HTR-8/SVneo (cell line): ENCODE results near the gene CMIP.

Experiments used
- DNase-seq: peaks from one replicate; pipeline ENCODE4 v3.0.0; 2011; ENCODE audit warnings: low spot score, mixed read lengths; ENCODE audit not compliant: insufficient read length
- FAIRE-seq: peaks from 2 replicates; lab custom pipeline; 2011; peaks lifted over from hg19 to GRCh38; lab: Jason Lieb, UNC

CMIP gene

DNA sequence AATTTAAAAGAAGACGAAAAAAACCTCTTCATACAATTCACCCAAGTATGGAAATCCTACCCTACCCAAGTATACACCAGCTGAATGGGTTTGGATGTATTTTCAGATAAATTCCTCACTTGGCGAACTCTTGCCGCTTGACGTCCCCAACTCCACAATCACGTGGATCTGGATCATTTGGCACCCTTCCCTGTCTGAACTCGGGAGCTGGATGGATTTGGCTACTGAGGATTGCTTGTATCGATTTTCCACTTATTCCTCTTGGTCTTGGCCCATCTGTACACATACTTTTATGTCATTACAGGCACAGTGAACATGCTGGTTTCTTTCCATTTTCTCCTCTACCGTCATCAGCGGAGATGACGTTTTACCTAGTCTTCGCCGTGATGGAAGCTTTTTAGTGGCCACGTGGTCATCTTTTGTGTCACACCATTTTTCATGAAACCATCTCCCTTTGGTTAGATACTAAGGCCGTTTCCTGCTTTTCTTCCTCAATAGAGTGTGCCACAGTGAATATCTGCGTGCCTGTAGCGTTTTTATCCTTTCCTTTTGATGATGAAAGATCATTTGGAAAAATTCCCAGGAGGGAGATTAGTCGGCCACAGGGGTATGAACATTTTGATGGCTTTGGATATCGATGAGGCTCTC is 47.1 kb downstream of the CMIP start:
- FAIRE-seq (no peak), DNase-seq (no peak)

DNA sequence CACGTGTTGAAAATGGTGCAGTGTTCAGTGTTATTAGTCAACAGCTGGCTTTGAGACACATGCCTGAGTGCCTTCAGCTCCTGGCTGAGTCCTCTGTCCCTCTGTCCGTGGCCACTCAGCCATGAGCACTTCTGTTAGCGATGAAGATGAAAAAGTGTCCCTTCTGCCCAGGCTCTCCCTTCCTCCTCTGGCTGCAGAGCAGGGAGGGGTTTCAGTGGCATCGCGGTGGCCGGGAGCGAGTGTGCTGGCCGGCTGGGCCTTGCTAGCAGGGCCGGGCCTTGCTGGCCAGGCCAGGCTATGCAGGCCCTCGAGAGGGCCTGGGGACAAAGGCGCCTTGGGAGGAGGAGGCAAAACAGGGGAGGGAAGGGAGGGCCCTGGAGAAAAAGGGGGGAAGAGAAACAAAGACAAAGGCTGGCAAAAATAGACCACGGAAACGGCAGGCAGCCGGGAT is 47.7 kb downstream of the CMIP start:
- DNase-seq (no peak), FAIRE-seq (no peak)

DNA sequence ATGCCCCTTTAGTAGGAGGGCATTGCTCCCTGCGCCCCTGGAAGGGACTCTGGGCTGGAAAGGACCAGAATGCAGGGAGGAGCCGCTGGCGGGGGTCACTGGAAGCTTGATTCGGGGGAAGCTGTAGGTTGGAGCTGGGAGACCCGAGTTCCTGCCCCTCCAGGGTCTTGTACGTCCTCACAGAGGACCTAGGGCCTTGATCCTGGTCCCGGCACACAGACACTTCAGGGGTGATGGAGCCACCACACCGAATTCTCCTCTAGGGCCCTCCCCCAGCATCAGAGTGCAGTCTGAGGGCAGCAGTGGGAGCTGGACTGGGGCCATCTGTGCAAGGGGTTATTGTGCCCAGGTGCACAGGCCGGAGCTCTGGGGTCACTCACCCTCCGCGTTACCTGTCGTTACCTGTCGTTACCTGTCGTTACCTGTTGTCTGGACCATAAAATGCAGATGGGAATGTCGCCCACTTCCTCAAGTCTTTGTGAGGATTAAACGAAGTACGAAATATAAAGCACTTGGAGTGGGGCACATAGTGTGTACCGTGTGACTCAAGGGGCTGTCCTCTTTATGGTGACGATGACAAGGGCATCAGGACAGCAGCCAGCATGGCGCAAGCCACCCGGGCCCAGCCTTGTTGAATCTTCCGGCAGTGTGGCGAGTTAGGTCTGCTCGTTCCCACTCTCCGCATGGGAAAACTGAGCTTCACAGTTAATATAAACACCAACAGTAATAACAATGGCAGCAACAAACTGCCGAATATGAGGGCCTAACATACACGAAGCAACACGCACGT is 48.6 kb downstream of the CMIP start:
- DNase-seq (no peak), FAIRE-seq (no peak)

DNA sequence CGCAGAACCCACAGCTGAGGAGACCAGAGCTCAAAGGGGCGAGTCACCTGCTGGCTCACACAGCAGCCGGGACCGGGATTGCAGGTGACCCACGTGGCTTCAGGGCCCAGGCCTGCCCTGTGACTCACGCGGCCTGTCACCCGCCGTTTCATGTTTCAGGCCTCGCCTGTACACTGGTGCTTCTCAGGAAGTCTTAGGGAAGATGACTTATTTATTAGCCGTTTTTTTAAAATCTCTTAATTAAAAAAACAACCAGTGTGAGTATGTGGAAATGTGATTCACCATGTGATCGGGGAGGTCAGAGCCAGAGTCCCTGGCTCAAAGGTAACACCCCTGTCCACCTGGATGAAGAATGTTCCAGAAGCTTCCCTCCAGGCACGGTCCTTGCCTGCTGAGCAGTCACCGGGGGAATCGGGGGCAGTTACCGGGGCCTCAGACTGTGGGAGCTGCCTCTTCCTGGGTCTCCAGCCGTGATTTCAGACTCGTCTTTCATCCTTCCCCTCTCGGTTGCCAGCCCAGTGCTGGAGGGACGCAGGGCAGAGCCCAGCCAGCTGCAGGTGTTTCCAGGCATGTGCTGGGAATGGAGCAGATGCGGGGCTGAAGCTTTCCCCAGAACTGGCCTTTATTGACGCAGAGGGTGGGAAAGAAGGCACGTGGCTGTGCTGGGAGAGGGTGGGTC is 49.3 kb downstream of the CMIP start:
- FAIRE-seq = peak; percentile 89
- DNase-seq = peak; percentile 91

DNA sequence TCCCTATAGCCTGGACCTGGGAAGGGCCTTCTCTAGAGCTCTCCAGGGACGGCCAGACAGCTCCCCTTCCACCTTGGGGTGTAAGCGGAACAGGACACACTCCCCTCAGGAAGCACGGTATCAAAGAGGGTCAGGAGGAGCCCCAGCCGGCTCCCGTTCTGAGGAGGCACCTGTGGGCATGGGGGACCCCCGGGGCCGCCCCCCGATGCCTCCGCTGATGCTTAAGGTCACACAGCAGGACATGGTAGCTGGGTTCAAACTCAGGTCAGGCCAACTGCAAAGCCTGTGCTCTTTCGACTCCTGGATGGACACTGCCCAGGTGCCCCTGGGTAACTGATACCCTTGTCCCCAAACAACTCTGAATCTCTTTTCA is 49.8 kb downstream of the CMIP start:
- no peak for FAIRE-seq
- no peak for DNase-seq

DNA sequence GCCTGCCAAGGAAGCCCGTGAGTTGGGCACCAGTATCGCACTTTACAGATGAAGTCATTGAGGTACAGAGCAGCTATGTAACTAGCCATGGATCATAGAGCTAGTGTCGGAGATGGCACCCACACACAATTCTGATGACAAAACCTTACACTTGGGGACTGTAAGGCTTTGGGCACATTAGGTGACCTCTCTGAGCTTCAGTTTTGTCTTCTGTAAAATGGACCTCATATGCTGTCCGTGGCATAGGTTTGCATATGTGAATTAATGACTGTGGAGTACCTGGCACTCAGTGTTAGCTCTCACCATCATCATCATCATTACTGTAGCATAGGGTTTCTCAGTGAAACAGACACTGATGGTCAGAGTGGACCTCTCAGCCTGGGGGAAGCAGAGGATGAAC is 50.3 kb downstream of the CMIP start:
- no peak for DNase-seq
- no peak for FAIRE-seq

DNA sequence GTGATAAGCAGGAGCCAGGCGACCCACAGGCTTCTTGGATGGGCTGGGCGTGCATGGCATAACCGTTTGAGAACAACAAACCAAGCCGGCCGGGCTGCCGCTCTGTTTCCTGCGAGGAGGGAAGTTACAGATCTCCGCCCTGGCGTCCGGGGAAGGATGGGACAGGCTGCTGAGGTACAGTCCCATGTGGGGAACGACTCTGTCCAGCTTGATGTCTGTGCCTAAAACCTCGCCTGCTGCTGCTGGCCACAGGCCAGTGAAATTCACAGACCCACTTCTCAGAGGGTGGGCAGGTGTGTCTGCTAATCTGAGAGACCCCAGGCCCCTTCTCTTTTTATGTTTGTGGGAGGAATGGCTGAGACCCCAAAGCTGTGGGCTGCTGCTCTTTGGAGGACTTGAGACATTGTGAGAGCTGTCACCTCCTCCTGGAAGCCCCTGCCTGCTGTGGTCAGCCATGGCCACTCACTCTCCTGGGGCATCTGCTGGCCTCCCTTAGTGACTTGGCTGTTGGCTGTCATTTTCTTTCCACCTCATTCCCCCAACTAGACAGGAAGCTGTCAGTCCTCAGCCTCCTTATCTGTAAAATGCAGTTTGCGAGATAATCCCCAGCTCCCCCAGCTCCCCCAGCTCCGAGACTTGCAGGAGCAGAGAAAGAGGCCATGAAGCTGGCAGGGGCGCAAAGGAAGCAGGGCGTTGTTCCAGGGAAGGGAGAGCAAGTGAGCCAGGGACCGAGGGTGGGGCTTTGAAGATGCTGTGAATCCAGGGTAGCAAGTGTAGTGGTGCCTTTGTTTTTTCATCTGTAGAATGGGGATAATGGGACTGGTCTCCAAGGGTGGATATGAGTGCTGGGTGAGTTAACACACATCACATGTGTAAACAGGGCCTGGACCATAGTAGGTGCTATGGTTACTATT is 51.0 kb downstream of the CMIP start:
- DNase-seq (no peak), FAIRE-seq (no peak)

DNA sequence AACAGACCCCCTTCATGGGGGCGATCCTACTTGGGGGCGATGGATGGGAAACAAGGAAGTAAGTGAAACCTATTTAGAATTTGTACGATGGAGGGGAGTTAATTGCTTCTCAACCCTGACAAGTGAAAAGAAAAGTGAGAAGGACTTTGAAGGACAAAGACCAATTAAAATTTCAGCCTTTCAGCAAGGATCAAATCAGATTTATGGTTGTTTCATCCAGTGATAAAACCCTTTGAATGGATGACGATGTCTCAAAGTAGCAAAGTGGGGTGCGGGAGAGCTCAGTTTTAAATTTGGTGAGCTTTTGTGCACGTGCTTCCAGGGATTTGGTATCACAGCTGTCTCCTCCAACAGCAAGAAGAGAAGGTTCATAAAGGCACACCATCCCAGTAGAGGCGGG is 51.7 kb downstream of the CMIP start:
- DNase-seq = no peak
- FAIRE-seq = no peak

DNA sequence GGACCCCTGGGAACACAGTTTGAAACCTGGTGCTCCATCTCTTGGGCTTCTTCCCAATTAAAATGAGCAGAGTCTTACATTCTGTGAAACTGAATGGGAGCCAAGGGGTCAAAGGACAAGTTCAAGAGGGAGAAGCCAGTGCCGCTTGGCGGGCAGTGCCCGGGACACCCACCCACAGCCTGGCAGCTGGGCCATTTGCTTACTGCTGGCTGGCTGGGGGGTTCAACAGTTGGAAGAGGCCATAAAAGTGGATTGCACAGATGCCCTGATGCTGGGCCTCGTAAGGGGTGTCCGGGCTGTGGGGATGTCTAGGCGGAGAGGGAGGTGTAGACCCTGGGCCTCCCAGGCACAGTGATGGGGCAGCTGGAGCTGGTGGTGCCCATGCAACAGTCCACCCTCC is 52.1 kb downstream of the CMIP start:
- DNase-seq (no peak), FAIRE-seq (no peak)

DNA sequence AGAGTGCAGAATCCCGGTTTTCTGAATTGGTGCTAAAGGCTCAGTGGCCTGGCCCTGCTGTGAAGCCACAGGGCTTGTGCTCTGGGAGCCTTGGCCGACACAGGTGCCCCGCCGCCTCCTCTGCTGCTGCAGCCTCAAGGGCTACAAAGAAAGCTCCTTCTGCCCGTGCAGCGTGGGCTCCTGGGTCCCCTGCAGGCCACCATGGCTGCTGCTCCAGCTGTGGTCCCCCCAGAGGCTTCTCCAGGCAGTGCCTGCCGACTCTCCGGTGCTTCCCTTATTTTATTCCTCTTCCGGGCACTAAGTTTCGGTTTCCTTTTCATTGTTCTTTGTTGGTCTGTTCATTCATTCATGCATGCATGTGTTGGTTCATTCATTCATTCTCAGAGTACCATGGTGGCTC is 53.1 kb downstream of the CMIP start:
- no peak for FAIRE-seq
- no peak for DNase-seq

DNA sequence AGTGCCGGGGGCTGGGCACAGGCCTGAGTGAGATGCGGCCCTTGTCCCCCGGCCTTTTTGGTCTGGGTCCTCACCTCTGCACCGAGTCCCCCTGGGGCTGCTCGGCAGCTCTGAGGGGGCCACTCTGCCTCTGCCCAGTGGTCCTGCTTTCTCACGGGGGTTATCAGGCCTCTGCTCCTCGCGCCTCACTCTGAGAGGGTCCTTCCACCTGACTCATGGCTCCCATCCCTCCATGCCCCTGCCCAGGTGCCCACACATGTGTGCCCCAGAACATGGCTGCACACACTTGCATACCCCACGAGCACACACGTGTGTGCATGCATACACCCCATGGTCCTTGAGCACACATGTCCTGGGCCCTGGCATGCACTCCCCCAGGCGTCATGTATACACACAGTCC is 53.7 kb downstream of the CMIP start:
- DNase-seq (no peak), FAIRE-seq (no peak)

DNA sequence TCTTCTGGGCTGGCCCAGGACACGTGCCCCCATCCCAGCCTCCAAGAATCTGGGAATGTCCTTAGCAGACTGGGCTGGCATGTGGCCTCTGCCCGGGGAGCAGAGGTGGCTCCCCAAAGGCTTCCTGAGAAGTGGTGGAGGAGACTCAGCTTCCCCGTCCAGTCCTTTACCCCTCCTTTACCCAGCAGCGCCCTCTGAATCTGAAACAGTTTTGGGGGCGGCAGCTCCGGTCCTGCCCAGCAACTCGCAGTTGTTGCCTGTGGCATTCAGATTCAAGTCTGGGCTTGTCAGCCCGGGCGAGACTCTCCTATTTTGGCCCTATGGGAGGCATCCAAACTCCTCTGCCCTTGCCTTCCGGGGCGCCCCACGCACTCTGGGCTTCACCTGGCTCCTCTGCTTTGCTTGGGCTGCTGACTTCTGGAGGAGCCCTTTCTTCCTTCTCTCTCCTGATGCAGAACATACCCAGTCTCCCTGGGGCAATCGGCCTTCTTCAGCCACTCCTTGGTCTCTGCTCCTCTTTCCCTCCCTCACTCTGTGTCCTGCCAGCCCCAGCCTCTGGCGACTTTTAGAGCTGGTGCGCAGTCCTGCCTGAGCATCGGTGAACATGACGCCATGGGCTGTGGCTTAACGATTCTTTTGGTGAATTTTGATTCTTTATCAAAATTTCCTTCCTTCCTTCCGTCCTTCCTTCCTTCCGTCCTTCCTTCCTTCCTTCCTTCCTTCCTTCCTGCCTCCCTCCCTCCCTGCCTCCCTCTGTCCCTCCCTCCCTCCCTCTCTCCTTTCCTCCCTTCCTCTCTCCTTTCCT is 55.2 kb downstream of the CMIP start:
- DNase-seq (peak; percentile 57), FAIRE-seq (no peak)

DNA sequence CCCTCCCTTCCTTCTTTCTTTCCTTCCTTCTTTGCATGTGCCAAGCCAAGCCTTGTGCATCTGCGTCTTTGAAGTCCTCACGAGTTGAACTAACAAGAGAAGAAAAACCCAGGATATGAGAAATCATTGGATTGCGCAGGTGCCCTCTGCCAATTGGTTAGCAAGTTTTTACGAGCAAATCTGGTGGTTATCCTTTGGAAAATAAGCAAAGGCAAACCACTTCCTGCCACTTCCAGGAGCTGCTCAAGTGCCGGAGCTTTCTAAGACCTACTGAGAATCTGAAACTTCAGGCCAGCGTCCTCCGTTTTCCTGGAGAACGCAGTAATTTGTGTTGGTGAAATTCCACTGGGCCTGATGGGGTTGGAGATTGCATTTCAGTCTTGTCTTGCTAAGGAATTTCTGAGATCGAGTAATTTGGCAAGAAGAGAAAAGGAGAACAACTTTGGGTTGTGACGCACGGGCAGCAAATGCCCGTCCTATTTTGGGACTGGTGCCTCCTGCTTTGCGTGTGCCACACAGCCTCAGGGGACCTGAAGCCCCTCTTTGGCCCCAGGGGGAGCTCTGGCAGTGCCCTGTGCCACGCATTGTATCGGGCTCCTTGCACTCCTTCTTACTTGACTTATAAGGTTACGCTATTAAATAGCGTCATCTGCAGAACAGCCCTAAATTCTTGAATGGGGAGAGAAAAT is 56.4 kb downstream of the CMIP start:
- DNase-seq (peak; percentile 85), FAIRE-seq (peak; percentile 65)

DNA sequence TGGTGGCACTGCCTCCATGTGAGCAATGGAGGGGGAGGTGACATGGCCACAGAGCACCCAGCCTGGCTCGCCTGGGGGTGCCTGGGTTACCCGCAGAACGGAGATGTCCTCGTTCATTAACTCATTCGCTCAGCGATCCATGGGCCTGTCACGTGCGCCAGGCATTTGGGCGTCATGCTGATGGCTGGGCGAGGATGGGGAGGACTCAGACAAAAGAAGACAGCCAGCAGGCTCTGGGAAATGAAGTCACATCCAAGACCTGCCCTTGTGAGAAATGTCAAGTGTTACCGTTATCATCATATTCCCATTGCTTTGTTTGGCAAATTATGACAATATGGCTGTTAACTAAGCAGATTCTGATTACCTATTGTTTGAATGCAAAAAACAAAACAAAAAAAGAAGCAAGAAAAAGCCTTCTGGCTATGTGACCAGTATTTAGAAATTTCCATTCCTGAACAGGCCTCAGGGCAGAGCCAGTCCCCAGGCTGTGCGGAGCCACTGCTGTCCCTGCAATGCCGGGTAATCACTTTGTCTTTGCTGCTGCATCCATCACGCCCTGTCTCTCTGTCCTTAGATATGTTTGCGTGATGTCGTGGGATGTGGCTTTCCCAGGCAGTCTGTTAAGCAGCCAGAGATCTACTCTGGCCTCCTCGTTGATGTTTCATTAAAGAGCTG is 57.9 kb downstream of the CMIP start:
- DNase-seq = no peak
- FAIRE-seq = no peak

DNA sequence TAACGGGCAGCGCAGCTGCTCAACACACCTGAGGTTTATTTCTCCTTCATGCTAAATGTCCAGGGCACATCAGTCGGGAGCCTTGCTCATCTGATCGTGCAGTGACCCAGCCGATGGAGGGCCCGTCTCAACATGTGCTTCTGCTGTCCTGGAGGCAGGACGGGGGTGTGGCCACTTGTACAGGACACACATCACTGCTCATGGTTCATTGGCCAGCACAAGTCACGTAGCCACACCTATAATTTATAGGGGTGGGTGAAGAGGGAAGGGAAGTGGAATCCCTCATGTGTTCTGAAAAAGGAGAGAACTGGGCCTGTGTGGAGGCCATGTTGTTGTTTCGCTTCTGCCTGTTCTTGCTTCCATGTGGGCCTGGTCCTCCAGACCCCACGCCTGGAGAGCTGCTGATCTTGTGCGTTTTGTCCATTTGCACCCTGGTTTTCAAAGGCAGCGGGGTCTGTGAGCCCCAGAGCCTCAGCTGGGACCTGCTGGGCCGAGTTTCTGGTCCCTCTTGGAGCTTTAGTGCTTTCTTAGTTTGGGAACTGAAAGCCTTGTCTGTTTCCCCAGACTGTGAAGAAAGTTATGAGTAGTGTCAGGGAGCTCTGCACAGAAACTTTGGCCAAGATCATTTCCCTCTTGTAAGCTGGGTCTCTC is 60.5 kb downstream of the CMIP start:
- FAIRE-seq (no peak), DNase-seq (no peak)

DNA sequence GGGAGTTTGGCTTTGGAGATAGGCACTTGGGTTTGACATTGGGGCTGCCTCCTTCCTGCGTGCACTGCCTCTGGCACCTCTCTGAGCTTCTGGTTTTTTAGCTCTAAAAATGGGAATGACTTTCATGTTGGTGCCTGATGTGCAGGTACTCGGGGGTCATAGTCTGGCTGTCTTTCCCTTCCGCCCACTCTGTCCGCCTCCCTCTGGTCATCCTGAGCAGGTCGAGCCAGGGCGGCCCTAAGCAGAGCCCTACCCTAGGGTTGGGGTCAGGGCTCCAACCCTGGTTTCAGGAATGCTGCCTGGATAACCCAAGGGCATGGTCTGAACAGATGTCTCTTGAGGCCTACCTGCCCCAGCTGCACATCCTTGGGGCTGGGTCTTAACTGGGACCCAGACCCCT is 64.8 kb downstream of the CMIP start:
- FAIRE-seq (no peak), DNase-seq (no peak)

DNA sequence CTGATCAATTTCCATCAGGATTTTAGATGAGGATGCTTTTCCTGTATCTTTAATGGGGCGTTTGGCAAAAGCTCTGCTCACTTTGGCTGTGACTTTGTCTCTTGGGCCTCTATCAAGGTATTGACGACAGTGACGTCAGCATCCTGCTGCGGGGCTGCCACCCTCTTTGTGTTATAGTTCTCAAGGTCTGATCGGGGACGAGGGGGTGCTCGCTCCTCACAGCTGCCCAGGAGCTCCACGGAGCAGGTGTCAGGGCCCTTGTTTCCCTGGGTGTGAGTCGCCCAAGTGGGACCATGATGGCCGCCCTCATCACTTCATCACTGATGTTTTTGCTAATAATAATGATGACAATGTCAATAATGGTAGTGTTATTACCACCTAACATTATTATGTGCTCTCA is 65.4 kb downstream of the CMIP start:
- no peak for DNase-seq
- FAIRE-seq = no peak

DNA sequence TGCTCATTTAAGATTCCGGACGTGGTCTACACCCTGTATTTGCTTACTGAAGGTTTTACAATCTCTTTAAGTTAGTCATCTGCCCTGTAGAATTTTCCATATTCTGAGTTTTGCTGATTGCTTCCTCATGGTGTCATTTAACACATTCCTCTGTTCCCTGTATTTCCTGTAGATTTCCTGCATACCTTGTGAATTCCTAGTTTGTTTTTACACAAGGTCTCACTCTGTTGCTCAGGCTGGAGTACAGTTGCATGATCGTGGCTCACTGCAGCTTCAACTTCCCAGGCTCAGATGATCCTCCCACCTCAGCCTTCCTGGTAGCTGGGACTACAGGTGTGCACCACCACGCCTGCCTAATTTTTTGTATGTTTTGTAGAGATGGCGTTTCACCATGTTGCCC is 66.8 kb downstream of the CMIP start:
- DNase-seq (no peak), FAIRE-seq (peak; percentile 48)
